Right cardiac atrium (tissue), 5 donors: ENCODE results near the gene FBXL2. TPM values are rescaled to one million over a fixed set of nuclear protein-coding genes. Genes with fewer than 3 reads are reported as not detected.

Experiments
- ATAC-seq, 2 donors: fragments of 200-7000 bp; cut with Tn5 transposase; one replicate each; pipeline versions ENCODE4 v1.8.0 to v1.9.1; 2020; ENCODE audit warnings: moderate library complexity in 2 of 2, mild to moderate bottlenecking in 1 of 2
- DNase-seq, 3 donors: peaks; one replicate each; pipeline ENCODE4 v3.0.0-alpha.2; 2020
- H3K27ac ChIP-seq: one replicate; pipeline ENCODE4 v1.5.1; 2013; ENCODE audit warnings: mild to moderate bottlenecking, low read length, control low read depth, moderate library complexity
- H3K27me3 ChIP-seq: one replicate; pipeline ENCODE4 v1.6.1; 2013; ENCODE audit not compliant: control insufficient read depth, insufficient read depth
- H3K4me1 ChIP-seq: one replicate; pipeline ENCODE4 v1.6.1; 2013; ENCODE audit warnings: low read length; ENCODE audit not compliant: control insufficient read depth, insufficient read depth
- H3K4me3 ChIP-seq: one replicate; pipeline ENCODE4 v1.5.1; 2013; ENCODE audit warnings: low read length, control low read depth
- H3K9me3 ChIP-seq: one replicate; pipeline ENCODE4 v1.6.1; 2013; ENCODE audit warnings: low read length; ENCODE audit not compliant: control insufficient read depth
- WGBS: extraction: QIAGEN DNeasy Blood & Tissue Kit; methylation state at CpG from one replicate; pipeline ENCODE4 v1.1.7; 2013; 5-methylcytosine and 5-hydroxymethylcytosine counted together
- intact Hi-C, 4 donors: fragments of 100-400 bp; cut with DNase I; formaldehyde crosslinking; loops; one replicate each; pipeline versions ENCODE4 v1.11.0 to v1.14.0; 2022 to 2023
- polyA plus RNA-seq: library from polyadenylated mRNA; stranded (reverse); fragments of 200-250 nt; gene quantifications from one replicate; pipeline ENCODE4 v1.2.3, GENCODE V29; 2013
- total RNA-seq, 4 donors: library from RNA; stranded (reverse); fragmentation: NEBNext Ultra II Directional; extraction: Animal tissue kit (Norgen Biotek cat#: 25700); gene quantifications; one replicate each; pipeline ENCODE4 v1.2.1, GENCODE V29; 2021
- donor health status: healthy with polysubstance abuse.
- donor health status: DM: no; HTN: yes; CAD: no.
- donor health status: DM: no; HTN: no; CAD: no.
- donor health status: DM: no; HTN: yes; CAD: no; lungs with severe emphysema.
- donor health status: DM: yes; HTN: yes; CAD: no.

Gene FBXL2
- total and polyA plus RNA-seq, 5 donors = 2.0 to 4.9 (median 3.8) TPM

- DNase-seq (no peak), ATAC-seq (no peak)
- Histone ChIP-seq H3K27ac (no peak overlapping the region), H3K4me1 (no peaks in the 10 kb centered on the region), H3K9me3 (no peaks in the 10 kb centered on the region), H3K4me3 (no peak overlapping the region), H3K27me3 (no peaks in the 10 kb centered on the region)
- WGBS = 51% methylated on average over 1 of the region's 1 CpG
- intact Hi-C loops = no loop called here
These were observed 26.5 kb upstream of the FBXL2 start for GRCh38 chr3:33250712-33251111.

- H3K27ac ChIP-seq = no peak overlapping the region
- WGBS = 74% methylated on average over 2 of the region's 2 CpGs
- H3K27me3 ChIP-seq = no peaks in the 10 kb centered on the region
- no peak for ATAC-seq
- no peaks in the 10 kb centered on the region for H3K4me1 ChIP-seq
- no peaks in the 10 kb centered on the region for H3K9me3 ChIP-seq
- no peak for DNase-seq
- intact Hi-C loops = no loop called here
- H3K4me3 ChIP-seq = no peak overlapping the region
These were observed 21.0 kb upstream of the FBXL2 start for GRCh38 chr3:33256249-33256648.

- no peaks in the 10 kb centered on the region for H3K9me3 ChIP-seq
- DNase-seq (no peak), ATAC-seq (no peak)
- H3K27me3 ChIP-seq = no peaks in the 10 kb centered on the region
- no peak overlapping the region for H3K4me3 ChIP-seq
- H3K27ac ChIP-seq = no peak overlapping the region
- WGBS = 89% methylated on average over 5 of the region's 5 CpGs
- intact Hi-C loops = no loop called here
- no peaks in the 10 kb centered on the region for H3K4me1 ChIP-seq
These were observed 17.1 kb upstream of the FBXL2 start for GRCh38 chr3:33260104-33260503.

GRCh38 chr3:33269385-33269784 lies 7.9 kb upstream of the FBXL2 start:
- H3K27ac ChIP-seq = no peak overlapping the region
- 91% methylated on average over 3 of the region's 3 CpGs for WGBS
- intact Hi-C loops = no loop called here

GRCh38 chr3:33271324-33271723 lies 5.9 kb upstream of the FBXL2 start:
- Histone ChIP-seq H3K27me3 (no peaks in the 10 kb centered on the region), H3K4me1 (no peaks in the 10 kb centered on the region), H3K4me3 (no peak overlapping the region), H3K27ac (no peak overlapping the region), H3K9me3 (peaks cover 2% of the 10 kb centered on the region)
- DNase-seq (no peak), ATAC-seq (no peak)
- WGBS = 86% methylated on average over 4 of the region's 4 CpGs
- intact Hi-C loops = no loop called here

More at GRCh38 chr3:33269385-33269784, 7.9 kb upstream of the FBXL2 start:
- H3K9me3 ChIP-seq = peaks cover 2% of the 10 kb centered on the region
- no peaks in the 10 kb centered on the region for H3K4me1 ChIP-seq
- peak in 1 of 2 donors; percentile 29 for ATAC-seq
- H3K27me3 ChIP-seq = no peaks in the 10 kb centered on the region
- H3K4me3 ChIP-seq = no peak overlapping the region
- DNase-seq = no peak

GRCh38 chr3:33273628-33274027 lies 3.6 kb upstream of the FBXL2 start:
- Histone ChIP-seq H3K4me3 (no peak overlapping the region), H3K27me3 (no peaks in the 10 kb centered on the region), H3K27ac (no peak overlapping the region), H3K4me1 (no peaks in the 10 kb centered on the region), H3K9me3 (peaks cover 2% of the 10 kb centered on the region)
- ATAC-seq (no peak), DNase-seq (no peak)
- 92% methylated on average over 3 of the region's 3 CpGs for WGBS
- intact Hi-C loops = no loop called here

GRCh38 chr3:33278163-33278562 lies 921 bp downstream of the FBXL2 start:
- Histone ChIP-seq H3K27me3 (no peaks in the 10 kb centered on the region), H3K27ac (no peak overlapping the region), H3K4me1 (no peaks in the 10 kb centered on the region), H3K9me3 (no peaks in the 10 kb centered on the region), H3K4me3 (peak overlapping the region; percentile 85)
- WGBS = 15% methylated on average over 11 of the region's 11 CpGs
- ATAC-seq = peak in 1 of 2 donors; percentile 20
- intact Hi-C loops = no loop called here
- DNase-seq = no peak

GRCh38 chr3:33287672-33288282 lies 10.5 kb downstream of the FBXL2 start:
- no peak overlapping the region for H3K4me3 ChIP-seq
- ATAC-seq (no peak), DNase-seq (no peak)
- WGBS = 96% methylated on average over 1 of the region's 1 CpG
- intact Hi-C loops = no loop called here
- H3K4me1 ChIP-seq = no peaks in the 10 kb centered on the region
- H3K27me3 ChIP-seq = no peaks in the 10 kb centered on the region
- no peak overlapping the region for H3K27ac ChIP-seq
- no peaks in the 10 kb centered on the region for H3K9me3 ChIP-seq

GRCh38 chr3:33299395-33300081 lies 22.3 kb downstream of the FBXL2 start:
- WGBS = 87% methylated on average over 3 of the region's 3 CpGs
- Histone ChIP-seq H3K9me3 (no peaks in the 10 kb centered on the region), H3K27ac (no peak overlapping the region), H3K4me3 (no peak overlapping the region), H3K4me1 (no peaks in the 10 kb centered on the region), H3K27me3 (no peaks in the 10 kb centered on the region)
- ATAC-seq (no peak), DNase-seq (no peak)
- intact Hi-C loops = no loop called here

GRCh38 chr3:33312361-33312760 lies 35.1 kb downstream of the FBXL2 start:
- intact Hi-C loops = no loop called here
- Histone ChIP-seq H3K9me3 (no peaks in the 10 kb centered on the region), H3K27ac (no peak overlapping the region), H3K27me3 (no peaks in the 10 kb centered on the region), H3K4me3 (no peak overlapping the region), H3K4me1 (no peaks in the 10 kb centered on the region)
- 36% methylated on average over 2 of the region's 2 CpGs for WGBS
- ATAC-seq = no peak
- DNase-seq = no peak

GRCh38 chr3:33313331-33313730 lies 36.1 kb downstream of the FBXL2 start:
- DNase-seq (no peak), ATAC-seq (no peak)
- no peaks in the 10 kb centered on the region for H3K9me3 ChIP-seq
- no peaks in the 10 kb centered on the region for H3K27me3 ChIP-seq
- no peak overlapping the region for H3K4me3 ChIP-seq
- H3K4me1 ChIP-seq = no peaks in the 10 kb centered on the region
- intact Hi-C loops = no loop called here
- no peak overlapping the region for H3K27ac ChIP-seq

- Histone ChIP-seq H3K27me3 (no peaks in the 10 kb centered on the region), H3K4me1 (no peaks in the 10 kb centered on the region), H3K27ac (no peak overlapping the region), H3K4me3 (no peak overlapping the region), H3K9me3 (no peaks in the 10 kb centered on the region)
- no peak for DNase-seq
- no peak for ATAC-seq
- intact Hi-C loops = no loop called here
These were observed 37.8 kb downstream of the FBXL2 start for GRCh38 chr3:33314993-33315392.
